MG63 (cell line): ENCODE measurements around the gene ACSL1. TPM values are rescaled to one million over a fixed set of nuclear protein-coding genes. Genes with fewer than 3 reads are reported as not detected.

ENCODE experiments used
- DNase-seq: peaks from one replicate; pipeline ENCODE4 v3.0.0-alpha.2; 2020
- H3K27me3 ChIP-seq: fragments of 250-450 bp; sonication (Bioruptor Pico); 2 replicates; pipeline ENCODE4 v1.5.1; 2020; ENCODE audit warnings: mild to moderate bottlenecking, moderate library complexity
- H3K36me3 ChIP-seq: fragments of 250-450 bp; sonication (Bioruptor Pico); 2 replicates; pipeline ENCODE4 v1.5.1; 2020; ENCODE audit warnings: mild to moderate bottlenecking, moderate library complexity
- H3K4me3 ChIP-seq: fragments of 250-450 bp; sonication (Bioruptor Pico); 2 replicates; pipeline ENCODE4 v1.5.1; 2020; ENCODE audit warnings: mild to moderate bottlenecking, moderate library complexity
- H3K9me3 ChIP-seq: fragments of 250-450 bp; sonication (Bioruptor Pico); 2 replicates; pipeline ENCODE4 v1.5.1; 2020; ENCODE audit warnings: mild to moderate bottlenecking, moderate library complexity
- total RNA-seq: library from RNA; depleted of rRNA; stranded (reverse); fragments of >200 nt; shearing (Covaris generic); gene quantifications from 2 replicates; pipeline ENCODE4 v1.2.3, GENCODE V29; 2014; ENCODE audit warnings: low replicate concordance

Gene ACSL1
- total RNA-seq, 1 experiment from 2014 or later = 20.5 TPM

DNA sequence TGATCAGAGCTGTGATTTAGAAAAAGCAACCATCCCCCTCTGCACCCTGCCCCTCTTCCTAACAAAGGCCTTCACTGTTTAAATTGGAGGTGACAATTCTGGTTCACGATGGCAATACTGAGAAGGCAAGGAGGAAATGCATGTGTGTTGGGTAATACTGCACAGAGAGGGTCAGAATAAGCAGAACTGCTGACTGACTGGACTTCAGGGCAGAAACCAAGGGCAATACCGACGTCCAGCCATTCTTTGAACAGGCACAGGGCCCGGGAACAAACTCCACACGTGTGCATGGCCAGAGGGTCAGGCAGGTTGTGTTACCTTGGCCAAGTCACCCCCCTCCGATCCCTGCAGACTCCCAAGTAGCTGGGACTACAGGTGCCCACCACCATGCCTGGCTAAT, 6.0 kb downstream of the ACSL1 start:
- no peaks in the 10 kb centered on the region for H3K9me3 ChIP-seq
- H3K27me3 ChIP-seq = no peaks in the 10 kb centered on the region
- H3K4me3 ChIP-seq = no peak overlapping the region
- H3K36me3 ChIP-seq = no peaks in the 10 kb centered on the region
- no peak for DNase-seq

DNA sequence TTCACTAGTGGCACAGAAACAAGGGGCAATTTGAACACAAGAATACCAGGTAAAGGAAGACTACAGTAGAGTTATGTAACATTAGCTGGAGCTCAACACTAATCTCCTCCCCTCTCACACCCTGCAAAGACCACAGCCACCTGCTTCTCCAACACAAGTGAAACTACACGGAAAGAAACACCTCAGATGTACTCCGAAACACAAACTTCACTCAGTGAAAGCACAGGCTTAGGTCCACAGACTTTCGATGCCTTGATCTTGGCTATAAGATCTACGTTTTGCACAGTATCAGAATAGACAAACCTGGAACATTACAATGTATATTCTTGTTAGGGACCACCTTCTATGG, 7.6 kb downstream of the ACSL1 start:
- no peak for DNase-seq
- H3K36me3 ChIP-seq = no peaks in the 10 kb centered on the region
- no peak overlapping the region for H3K4me3 ChIP-seq
- H3K27me3 ChIP-seq = no peaks in the 10 kb centered on the region
- no peaks in the 10 kb centered on the region for H3K9me3 ChIP-seq

DNA sequence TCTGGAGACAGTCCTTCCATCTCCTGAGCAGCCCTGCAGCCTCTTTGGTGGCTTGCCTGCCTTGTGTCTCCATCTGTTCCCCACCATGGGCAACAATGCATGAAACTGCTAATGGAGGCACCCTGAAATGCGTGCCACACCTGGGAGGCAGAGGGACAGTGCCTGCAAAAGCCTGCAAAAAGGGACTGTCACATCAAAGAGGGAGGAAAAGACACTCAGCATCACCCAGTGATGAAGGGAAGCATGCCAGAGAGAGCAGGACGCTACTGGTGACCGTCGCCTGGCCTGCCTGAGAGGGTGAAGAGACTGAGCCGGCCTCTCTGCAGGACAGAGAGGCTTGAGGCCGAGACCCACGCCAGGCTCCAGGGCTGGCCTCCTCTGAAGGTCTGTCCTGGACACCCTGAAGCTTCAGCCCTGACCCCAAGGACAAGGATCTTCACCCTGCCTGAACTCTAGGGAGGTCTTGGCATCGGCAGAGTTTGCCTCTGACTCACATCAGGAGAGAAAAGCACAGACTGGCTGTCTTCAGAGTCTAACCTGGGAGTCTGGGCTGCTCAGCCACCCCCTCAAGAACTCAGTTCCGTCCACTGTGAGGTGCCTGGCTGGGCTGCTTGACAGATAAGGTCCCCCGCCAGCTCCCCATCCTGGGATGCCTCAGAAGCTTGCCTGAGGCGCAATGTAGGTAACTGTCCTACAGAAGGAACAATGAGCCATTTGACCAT, 8.1 kb downstream of the ACSL1 start:
- Histone ChIP-seq H3K36me3 (no peaks in the 10 kb centered on the region), H3K4me3 (no peak overlapping the region), H3K27me3 (no peaks in the 10 kb centered on the region), H3K9me3 (no peaks in the 10 kb centered on the region)
- no peak for DNase-seq

DNA sequence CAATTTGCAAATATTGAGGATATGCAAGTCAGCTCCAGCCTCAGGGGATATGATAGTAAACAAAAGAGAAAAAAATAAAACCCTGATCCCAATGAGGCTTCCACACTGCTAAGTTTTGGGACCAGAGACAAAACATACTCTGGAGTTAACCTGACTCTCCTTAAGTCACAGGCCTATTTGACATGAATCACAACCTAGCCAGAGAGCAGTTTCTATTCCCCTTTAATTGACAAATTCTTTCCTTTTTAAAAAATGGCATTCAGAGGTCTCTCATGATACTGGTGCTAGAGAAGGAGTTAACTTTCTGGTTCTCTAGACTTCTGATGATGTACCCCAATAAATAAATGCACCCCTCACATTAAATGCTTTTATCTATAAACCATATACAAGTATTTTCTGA, 8.8 kb downstream of the ACSL1 start:
- no peak overlapping the region for H3K4me3 ChIP-seq
- DNase-seq = no peak
- H3K27me3 ChIP-seq = no peaks in the 10 kb centered on the region
- H3K36me3 ChIP-seq = no peaks in the 10 kb centered on the region
- H3K9me3 ChIP-seq = no peaks in the 10 kb centered on the region

- no peaks in the 10 kb centered on the region for H3K27me3 ChIP-seq
- no peaks in the 10 kb centered on the region for H3K9me3 ChIP-seq
- DNase-seq = peak; percentile 17
- no peak overlapping the region for H3K4me3 ChIP-seq
- no peaks in the 10 kb centered on the region for H3K36me3 ChIP-seq
Observed at GRCh38 chr4:184815046-184815877, 10.5 kb downstream of the ACSL1 start.

- H3K9me3 ChIP-seq = no peaks in the 10 kb centered on the region
- no peak for DNase-seq
- H3K27me3 ChIP-seq = no peaks in the 10 kb centered on the region
- H3K4me3 ChIP-seq = no peak overlapping the region
- H3K36me3 ChIP-seq = no peaks in the 10 kb centered on the region
Observed at GRCh38 chr4:184814686-184815045, 11.1 kb downstream of the ACSL1 start.

DNA sequence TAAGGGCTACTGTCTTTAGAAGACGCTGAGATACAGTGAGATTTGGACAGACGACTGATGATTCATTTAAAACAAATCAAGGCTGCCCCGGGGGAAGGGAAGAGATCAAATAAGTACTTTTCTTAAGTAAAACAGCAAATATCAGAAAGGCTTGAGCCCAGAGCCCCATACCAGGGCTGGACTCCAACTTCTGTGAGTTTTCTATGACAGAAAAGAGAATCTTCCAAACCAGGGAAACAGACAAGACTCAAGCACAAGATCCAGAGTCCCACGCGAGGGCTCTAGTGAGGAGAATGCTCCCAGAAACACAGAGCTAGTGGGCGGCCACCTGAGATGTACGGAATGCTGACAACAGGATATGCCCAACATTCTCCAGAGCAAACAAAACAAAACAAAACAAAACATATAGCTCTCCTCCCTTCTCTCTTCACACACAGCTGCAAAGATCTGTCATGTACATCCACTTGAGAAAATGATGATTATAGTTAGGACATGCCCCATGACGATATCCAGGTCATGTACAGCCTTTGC, 13.1 kb downstream of the ACSL1 start:
- no peaks in the 10 kb centered on the region for H3K27me3 ChIP-seq
- peak; percentile 17 for DNase-seq
- no peaks in the 10 kb centered on the region for H3K9me3 ChIP-seq
- no peaks in the 10 kb centered on the region for H3K36me3 ChIP-seq
- no peak overlapping the region for H3K4me3 ChIP-seq

DNA sequence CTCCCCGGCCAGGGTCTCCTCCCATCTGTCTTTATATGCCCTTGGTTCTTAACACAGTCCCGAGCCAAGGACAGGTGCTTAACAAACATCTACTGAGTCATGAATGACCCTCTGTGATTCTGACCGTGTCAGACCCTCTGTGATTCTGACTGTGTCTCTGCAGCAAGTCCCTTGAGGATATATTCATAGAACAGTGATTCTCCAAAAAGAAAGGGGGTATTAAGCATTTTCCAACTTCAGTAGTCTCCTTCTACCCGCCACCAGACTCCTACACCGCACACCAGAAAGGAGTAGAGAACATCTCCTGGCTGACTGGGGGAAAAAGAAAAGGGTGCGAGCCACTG, 13.6 kb downstream of the ACSL1 start:
- H3K36me3 ChIP-seq = no peaks in the 10 kb centered on the region
- H3K4me3 ChIP-seq = no peak overlapping the region
- H3K9me3 ChIP-seq = no peaks in the 10 kb centered on the region
- no peak for DNase-seq
- no peaks in the 10 kb centered on the region for H3K27me3 ChIP-seq

DNA sequence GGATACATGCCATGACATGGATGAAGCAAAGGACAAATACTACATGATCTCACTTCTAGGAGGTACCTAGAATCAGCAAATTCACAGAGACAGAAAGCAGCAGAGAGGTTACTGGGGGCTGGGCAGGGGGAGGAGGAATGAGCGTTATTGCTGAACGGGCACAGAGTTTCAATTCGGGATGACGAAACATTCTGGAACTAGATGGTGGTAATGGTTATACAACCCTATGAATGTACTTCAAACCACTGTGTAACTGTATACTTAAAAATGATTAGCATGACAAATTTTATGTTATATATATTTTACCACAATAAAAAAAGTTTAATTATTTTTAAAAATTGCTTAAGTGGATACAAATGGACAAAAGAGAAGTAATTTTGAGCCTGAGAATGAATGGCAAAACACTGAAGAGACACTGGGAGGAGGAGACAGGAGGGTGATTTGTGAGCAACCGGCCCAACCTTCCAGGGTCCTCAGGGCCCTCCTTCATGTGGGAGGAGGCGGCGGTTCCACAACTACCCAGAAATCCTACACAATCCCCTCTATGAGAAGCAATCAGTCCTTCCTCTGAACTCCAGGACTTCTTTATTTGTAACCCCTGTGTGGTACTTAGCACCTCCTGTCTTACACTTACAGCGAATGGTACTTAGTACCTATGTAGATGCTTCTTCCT, 14.1 kb downstream of the ACSL1 start:
- no peak for DNase-seq
- Histone ChIP-seq H3K4me3 (no peak overlapping the region), H3K36me3 (no peaks in the 10 kb centered on the region), H3K9me3 (no peaks in the 10 kb centered on the region), H3K27me3 (no peaks in the 10 kb centered on the region)

GRCh38 chr4:184810720-184811119, 15.0 kb downstream of the ACSL1 start:
- DNase-seq = no peak
- H3K9me3 ChIP-seq = no peaks in the 10 kb centered on the region
- no peaks in the 10 kb centered on the region for H3K27me3 ChIP-seq
- H3K36me3 ChIP-seq = no peaks in the 10 kb centered on the region
- H3K4me3 ChIP-seq = no peak overlapping the region

DNA sequence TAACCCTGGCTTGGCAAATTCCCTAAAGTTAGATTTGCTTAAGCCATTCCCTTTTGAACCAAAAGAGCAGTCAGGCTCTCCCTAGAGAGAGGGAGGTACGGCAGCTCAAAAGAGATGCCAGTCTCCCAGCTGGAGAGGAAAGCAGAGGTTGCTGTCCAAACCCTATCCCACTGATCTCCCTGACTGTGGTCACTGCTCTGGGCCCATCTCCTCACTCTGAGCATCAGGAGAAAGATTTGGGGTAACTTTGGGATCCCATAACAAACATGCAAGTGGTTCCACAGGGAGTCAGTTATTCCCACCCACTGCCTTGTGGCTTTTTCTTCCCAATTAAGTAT, 17.1 kb downstream of the ACSL1 start:
- no peaks in the 10 kb centered on the region for H3K27me3 ChIP-seq
- no peak overlapping the region for H3K4me3 ChIP-seq
- no peaks in the 10 kb centered on the region for H3K9me3 ChIP-seq
- peak; percentile 27 for DNase-seq
- no peaks in the 10 kb centered on the region for H3K36me3 ChIP-seq

- Histone ChIP-seq H3K4me3 (no peak overlapping the region), H3K27me3 (no peaks in the 10 kb centered on the region), H3K9me3 (no peaks in the 10 kb centered on the region), H3K36me3 (no peaks in the 10 kb centered on the region)
- DNase-seq = peak; percentile 69
Observed at GRCh38 chr4:184807797-184808712, 17.7 kb downstream of the ACSL1 start.

- Histone ChIP-seq H3K27me3 (no peaks in the 10 kb centered on the region), H3K4me3 (no peak overlapping the region), H3K36me3 (no peaks in the 10 kb centered on the region), H3K9me3 (no peaks in the 10 kb centered on the region)
- DNase-seq = no peak
Observed at GRCh38 chr4:184807256-184807655, 18.5 kb downstream of the ACSL1 start.

GRCh38 chr4:184806711-184807110, 19.1 kb downstream of the ACSL1 start:
- DNase-seq = no peak
- H3K9me3 ChIP-seq = no peaks in the 10 kb centered on the region
- no peaks in the 10 kb centered on the region for H3K27me3 ChIP-seq
- no peaks in the 10 kb centered on the region for H3K36me3 ChIP-seq
- no peak overlapping the region for H3K4me3 ChIP-seq

DNA sequence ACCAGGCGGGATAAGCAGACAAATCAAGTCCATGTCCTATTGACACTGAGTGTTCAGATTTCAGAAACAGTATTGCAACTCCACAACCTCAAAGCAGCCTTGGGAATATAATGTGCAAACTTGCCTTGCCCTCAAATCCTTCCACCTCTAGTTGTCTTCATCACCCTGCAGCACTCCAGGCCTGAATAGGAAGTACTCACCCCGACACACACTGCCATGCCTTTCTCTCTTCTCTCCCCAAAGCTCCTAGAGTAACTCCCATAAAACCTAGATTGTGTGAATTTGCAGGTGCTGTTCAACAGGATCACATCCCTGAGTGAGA, 19.6 kb downstream of the ACSL1 start:
- Histone ChIP-seq H3K9me3 (no peaks in the 10 kb centered on the region), H3K36me3 (no peaks in the 10 kb centered on the region), H3K4me3 (no peak overlapping the region), H3K27me3 (no peaks in the 10 kb centered on the region)
- DNase-seq = no peak

DNA sequence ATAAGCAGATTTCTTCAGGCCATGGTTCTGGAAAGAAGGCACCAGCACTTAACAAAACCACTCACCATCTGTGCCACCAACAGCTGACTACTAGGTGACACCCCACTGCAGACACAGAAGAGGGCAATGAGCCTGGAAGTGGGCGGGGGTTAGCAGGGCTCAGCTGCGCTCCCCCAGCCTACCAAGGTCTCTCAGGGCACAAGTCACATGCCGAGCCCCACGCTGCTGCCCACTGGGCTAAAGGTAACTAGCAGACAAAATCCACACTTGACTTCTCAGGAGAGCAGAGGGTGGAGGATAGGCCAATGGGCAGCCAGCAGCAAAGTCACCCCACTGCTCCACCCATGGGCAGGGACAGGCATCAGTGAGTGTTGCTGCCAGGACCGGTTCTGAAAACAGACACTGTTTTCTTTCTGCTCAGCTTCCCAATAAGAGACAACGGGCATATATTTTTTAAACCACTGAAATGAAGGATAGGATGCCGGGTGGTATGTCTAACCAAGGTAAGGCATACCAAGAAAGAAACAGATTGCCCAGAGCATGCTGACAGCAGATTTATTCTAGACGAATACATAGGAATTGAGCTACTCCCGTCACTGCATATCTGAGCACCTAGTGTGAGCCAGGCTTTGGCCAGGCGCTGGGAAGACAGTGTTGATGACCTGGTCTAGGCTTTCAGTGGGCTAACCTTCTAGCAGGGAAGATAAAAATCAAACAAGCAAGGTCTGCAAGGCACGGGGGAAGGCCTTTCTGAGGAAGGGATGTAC, 20.1 kb downstream of the ACSL1 start:
- DNase-seq = no peak
- Histone ChIP-seq H3K4me3 (no peak overlapping the region), H3K9me3 (no peaks in the 10 kb centered on the region), H3K27me3 (no peaks in the 10 kb centered on the region), H3K36me3 (no peaks in the 10 kb centered on the region)
